ENCODE measurements around the gene CEP85L. TPM values are rescaled to one million over a fixed set of nuclear protein-coding genes. Genes with fewer than 3 reads are reported as not detected.

The CEP85L gene
- total and polyA plus RNA-seq, 10 of the 15 experiments (the other 5 are each of a cell fraction or from before 2014, with no cell fraction given), result 1.8 to 10.9 (median 7.1) TPM

DNA sequence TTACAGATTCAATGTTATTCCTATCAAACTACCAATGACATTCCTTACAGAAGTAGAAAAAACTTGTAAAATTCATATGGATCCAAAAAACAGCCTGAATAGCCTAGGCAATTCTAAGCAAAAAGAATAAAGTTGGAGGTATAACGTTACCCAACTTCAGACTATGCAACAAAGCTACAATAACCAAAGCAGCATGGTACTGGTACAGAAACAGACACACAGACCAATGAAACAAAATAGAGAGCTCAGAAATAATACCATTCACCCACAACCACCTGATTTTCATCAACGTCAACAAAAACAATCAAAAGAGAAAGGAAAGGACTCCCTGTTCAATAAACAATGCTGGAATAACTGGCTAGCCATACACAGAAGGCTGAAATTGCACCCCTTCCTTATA lies 120.4 kb downstream of the CEP85L start:
- ChIA-PET RAD21 (ENCODE audit: unreplicated experiment) (no interaction called here), CTCF (no interaction called here), SMC1A (ENCODE audit: uncharacterized antibody, unreplicated experiment) (no interaction called here), POLR2A (no interaction called here)
- H3K4me3 ChIP-seq, result no peak overlapping the region
- BruUV-seq (replicated peaks), result no TSS peak
- H3K4me2 ChIP-seq (ENCODE audit: control insufficient read depth, insufficient read depth), result no peak overlapping the region
- no peak overlapping the region for H3K27ac ChIP-seq (ENCODE audit: control insufficient read depth, insufficient read depth)
- H3K9ac ChIP-seq (ENCODE audit: control insufficient read depth, insufficient read depth, low read length), result no peak overlapping the region
- ATAC-seq (no peak), FAIRE-seq (no peak), DNase-seq (ENCODE audit: low read depth, low spot score) (no peak)
- H4K20me1 ChIP-seq (ENCODE audit: control insufficient read depth, insufficient read depth), result no peaks in the 10 kb centered on the region
- no peaks in the 10 kb centered on the region; a peak in 1 of 4 replicates for H3K36me3 ChIP-seq (ENCODE audit: control insufficient read depth in 2 of 2, insufficient read depth in 2 of 2, low read length in 1 of 2)
- no peak overlapping the region for H2AFZ ChIP-seq (ENCODE audit: control insufficient read depth, low read depth, low read length)
- in situ Hi-C loops (cut with MboI), result no loop called here
- H3K9me3 ChIP-seq (replicated peaks; ENCODE audit: control insufficient read depth, insufficient read depth, low read length), result no peaks in the 10 kb centered on the region; the same call in 2 of the 3 replicates
- intact Hi-C loops (cut with micrococcal nuclease; ENCODE audit: unreplicated experiment), result no loop called here
- H3K79me2 ChIP-seq (ENCODE audit: control insufficient read depth, insufficient read depth, low read length), result no peaks in the 10 kb centered on the region
- no peaks in the 10 kb centered on the region for H3K4me1 ChIP-seq (ENCODE audit: control insufficient read depth, insufficient read depth, low read length)
- WGBS (ENCODE audit: insufficient coverage, insufficient replicate concordance, low lambda C conversion rate, missing lambda C conversion rate), result 100% methylated on average over 2 of the region's 2 CpGs
- H3K27me3 ChIP-seq (replicated peaks in 1 of 2; ENCODE audit: control insufficient read depth in 2 of 2, insufficient read depth in 2 of 2, low read length in 1 of 2), result no peaks in the 10 kb centered on the region
- TF ChIP-seq, protein P1, sequence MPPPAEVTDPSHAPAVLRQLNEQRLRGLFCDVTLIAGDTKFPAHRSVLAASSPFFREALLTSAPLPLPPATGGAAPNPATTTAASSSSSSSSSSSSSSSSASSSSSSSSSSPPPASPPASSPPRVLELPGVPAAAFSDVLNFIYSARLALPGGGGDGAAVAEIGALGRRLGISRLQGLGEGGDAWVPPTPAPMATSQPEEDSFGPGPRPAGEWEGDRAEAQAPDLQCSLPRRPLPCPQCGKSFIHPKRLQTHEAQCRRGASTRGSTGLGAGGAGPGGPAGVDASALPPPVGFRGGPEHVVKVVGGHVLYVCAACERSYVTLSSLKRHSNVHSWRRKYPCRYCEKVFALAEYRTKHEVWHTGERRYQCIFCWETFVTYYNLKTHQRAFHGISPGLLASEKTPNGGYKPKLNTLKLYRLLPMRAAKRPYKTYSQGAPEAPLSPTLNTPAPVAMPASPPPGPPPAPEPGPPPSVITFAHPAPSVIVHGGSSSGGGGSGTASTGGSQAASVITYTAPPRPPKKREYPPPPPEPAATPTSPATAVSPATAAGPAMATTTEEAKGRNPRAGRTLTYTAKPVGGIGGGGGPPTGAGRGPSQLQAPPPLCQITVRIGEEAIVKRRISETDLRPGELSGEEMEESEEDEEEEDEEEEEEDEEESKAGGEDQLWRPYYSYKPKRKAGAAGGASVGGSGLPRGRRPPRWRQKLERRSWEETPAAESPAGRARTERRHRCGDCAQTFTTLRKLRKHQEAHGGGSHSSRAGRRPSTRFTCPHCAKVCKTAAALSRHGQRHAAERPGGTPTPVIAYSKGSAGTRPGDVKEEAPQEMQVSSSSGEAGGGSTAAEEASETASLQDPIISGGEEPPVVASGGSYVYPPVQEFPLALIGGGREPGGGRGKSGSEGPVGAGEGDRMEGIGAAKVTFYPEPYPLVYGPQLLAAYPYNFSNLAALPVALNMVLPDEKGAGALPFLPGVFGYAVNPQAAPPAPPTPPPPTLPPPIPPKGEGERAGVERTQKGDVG (CRISPR knock-in tag; IDR thresholded peaks at IDR 0.05), result no peak
- TF ChIP-seq MYB (IDR thresholded peaks at IDR 0.05; ENCODE audit: borderline replicate concordance, low read depth, low read length), result no peak
- TF ChIP-seq SMC3 (IDR thresholded peaks at IDR 0.05; ENCODE audit: borderline replicate concordance, low read length), result no peak
- TF ChIP-seq RAD21 (IDR thresholded peaks at IDR 0.05; ENCODE audit: insufficient read depth, low read depth, low read length), result no peak
- TF ChIP-seq FOXK2 (IDR thresholded peaks at IDR 0.05), result no peak
- TF ChIP-seq E2F8 (IDR thresholded peaks at IDR 0.05; ENCODE audit: low read depth, partially characterized antibody), result no peak
- TF ChIP-seq BACH1 (IDR thresholded peaks at IDR 0.05; ENCODE audit: borderline replicate concordance), result no peak
- no peak for TF ChIP-seq NFXL1 (IDR thresholded peaks at IDR 0.05; ENCODE audit: borderline replicate concordance)
- no peak for TF ChIP-seq MYC (IDR thresholded peaks at IDR 0.05; ENCODE audit: insufficient read depth, insufficient read length, insufficient replicate concordance, low read length, severe bottlenecking)
- no peak for TF ChIP-seq RCOR1 (conservative IDR thresholded peaks at IDR 0.05; ENCODE audit: low read depth, low read length)
- TF ChIP-seq, protein P2, sequence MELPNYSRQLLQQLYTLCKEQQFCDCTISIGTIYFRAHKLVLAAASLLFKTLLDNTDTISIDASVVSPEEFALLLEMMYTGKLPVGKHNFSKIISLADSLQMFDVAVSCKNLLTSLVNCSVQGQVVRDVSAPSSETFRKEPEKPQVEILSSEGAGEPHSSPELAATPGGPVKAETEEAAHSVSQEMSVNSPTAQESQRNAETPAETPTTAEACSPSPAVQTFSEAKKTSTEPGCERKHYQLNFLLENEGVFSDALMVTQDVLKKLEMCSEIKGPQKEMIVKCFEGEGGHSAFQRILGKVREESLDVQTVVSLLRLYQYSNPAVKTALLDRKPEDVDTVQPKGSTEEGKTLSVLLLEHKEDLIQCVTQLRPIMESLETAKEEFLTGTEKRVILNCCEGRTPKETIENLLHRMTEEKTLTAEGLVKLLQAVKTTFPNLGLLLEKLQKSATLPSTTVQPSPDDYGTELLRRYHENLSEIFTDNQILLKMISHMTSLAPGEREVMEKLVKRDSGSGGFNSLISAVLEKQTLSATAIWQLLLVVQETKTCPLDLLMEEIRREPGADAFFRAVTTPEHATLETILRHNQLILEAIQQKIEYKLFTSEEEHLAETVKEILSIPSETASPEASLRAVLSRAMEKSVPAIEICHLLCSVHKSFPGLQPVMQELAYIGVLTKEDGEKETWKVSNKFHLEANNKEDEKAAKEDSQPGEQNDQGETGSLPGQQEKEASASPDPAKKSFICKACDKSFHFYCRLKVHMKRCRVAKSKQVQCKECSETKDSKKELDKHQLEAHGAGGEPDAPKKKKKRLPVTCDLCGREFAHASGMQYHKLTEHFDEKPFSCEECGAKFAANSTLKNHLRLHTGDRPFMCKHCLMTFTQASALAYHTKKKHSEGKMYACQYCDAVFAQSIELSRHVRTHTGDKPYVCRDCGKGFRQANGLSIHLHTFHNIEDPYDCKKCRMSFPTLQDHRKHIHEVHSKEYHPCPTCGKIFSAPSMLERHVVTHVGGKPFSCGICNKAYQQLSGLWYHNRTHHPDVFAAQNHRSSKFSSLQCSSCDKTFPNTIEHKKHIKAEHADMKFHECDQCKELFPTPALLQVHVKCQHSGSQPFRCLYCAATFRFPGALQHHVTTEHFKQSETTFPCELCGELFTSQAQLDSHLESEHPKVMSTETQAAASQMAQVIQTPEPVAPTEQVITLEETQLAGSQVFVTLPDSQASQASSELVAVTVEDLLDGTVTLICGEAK (IDR thresholded peaks at IDR 0.05; ENCODE audit: borderline replicate concordance), result no peak

Data from GM12878 (cell line).